H9 (cell line): ENCODE data around the gene ASB10. TPM values are rescaled to one million over a fixed set of nuclear protein-coding genes. Genes with fewer than 3 reads are reported as not detected.

Source experiments
- DNase-seq: peaks from one replicate; pipeline ENCODE4 v3.0.0-alpha.2; 2017
- H2AFZ ChIP-seq: one replicate; pipeline ENCODE4 v1.6.1; 2013; ENCODE audit warnings: mild to moderate bottlenecking, low read length, control low read depth, moderate library complexity
- H2AK5ac ChIP-seq: 2 replicates; pipeline ENCODE4 v1.6.1; 2013; ENCODE audit warnings: low read length, control low read depth, mixed read lengths; ENCODE audit not compliant: insufficient read length
- H2BK120ac ChIP-seq: one replicate; pipeline ENCODE4 v1.6.1; 2013; ENCODE audit warnings: low read depth, mild to moderate bottlenecking, low read length, control low read depth, inconsistent platforms; ENCODE audit not compliant: poor library complexity, severe bottlenecking
- H2BK12ac ChIP-seq: 2 replicates; pipeline ENCODE4 v1.6.1; 2013; ENCODE audit warnings: low read length, control low read depth, mixed read lengths, low read depth; ENCODE audit not compliant: insufficient read length
- H2BK15ac ChIP-seq: 2 replicates; pipeline ENCODE4 v1.6.1; 2013; ENCODE audit warnings: low read depth, low read length, control low read depth
- H2BK20ac ChIP-seq: one replicate; pipeline ENCODE4 v1.6.1; 2013; ENCODE audit warnings: low read depth, mild to moderate bottlenecking, low read length, control low read depth, inconsistent platforms; ENCODE audit not compliant: poor library complexity, severe bottlenecking
- H2BK5ac ChIP-seq: 2 replicates; pipeline ENCODE4 v1.6.1; 2013; ENCODE audit warnings: low read length, control low read depth, mixed read lengths; ENCODE audit not compliant: insufficient read length
- H3K14ac ChIP-seq: 2 replicates; pipeline ENCODE4 v1.6.1; 2013; ENCODE audit warnings: low read length, control low read depth; ENCODE audit not compliant: insufficient read depth
- H3K18ac ChIP-seq: 2 replicates; pipeline ENCODE4 v1.6.1; 2013; ENCODE audit warnings: low read depth, mild to moderate bottlenecking, mixed read lengths, low read length, control low read depth; ENCODE audit not compliant: insufficient read length
- H3K23ac ChIP-seq: 2 replicates; pipeline ENCODE4 v1.6.1; 2013; ENCODE audit warnings: low read length, control low read depth, mixed read lengths, low read depth; ENCODE audit not compliant: insufficient read length
- H3K23me2 ChIP-seq: 2 replicates; pipeline ENCODE4 v1.6.1; 2013; ENCODE audit warnings: low read depth, mild to moderate bottlenecking, mixed read lengths, low read length, control low read depth; ENCODE audit not compliant: insufficient read length, poor library complexity, severe bottlenecking
- H3K27ac ChIP-seq: 2 replicates; pipeline ENCODE4 v1.5.1; 2013; ENCODE audit warnings: low read length, control low read depth, mixed read lengths, low read depth; ENCODE audit not compliant: insufficient read length
- H3K27me3 ChIP-seq: 2 replicates; pipeline ENCODE4 v1.6.1; 2013; ENCODE audit warnings: low read length, control low read depth, inconsistent platforms; ENCODE audit not compliant: insufficient read depth
- H3K4ac ChIP-seq: 2 replicates; pipeline ENCODE4 v1.6.1; 2013; ENCODE audit warnings: low read depth, mild to moderate bottlenecking, control low read depth, inconsistent platforms, low read length, moderate library complexity
- H3K4me1 ChIP-seq: 2 replicates; pipeline ENCODE4 v1.6.1; 2013; ENCODE audit warnings: low read length, control low read depth, inconsistent platforms; ENCODE audit not compliant: insufficient read depth
- H3K4me2 ChIP-seq: 2 replicates; pipeline ENCODE4 v1.6.1; 2013; ENCODE audit warnings: low read length, control low read depth, mixed read lengths; ENCODE audit not compliant: insufficient read length, insufficient read depth
- H3K56ac ChIP-seq: 2 replicates; pipeline ENCODE4 v1.6.1; 2013; ENCODE audit warnings: low read depth, mild to moderate bottlenecking, mixed read lengths, low read length, control low read depth; ENCODE audit not compliant: insufficient read length
- H3K79me1 ChIP-seq: 2 replicates; pipeline ENCODE4 v1.6.1; 2013; ENCODE audit warnings: low read depth, mild to moderate bottlenecking, moderate library complexity, low read length, control low read depth, inconsistent platforms; ENCODE audit not compliant: insufficient read depth, poor library complexity, severe bottlenecking
- H3K79me2 ChIP-seq: 2 replicates; pipeline ENCODE4 v1.6.1; 2013; ENCODE audit warnings: low read length, control low read depth, inconsistent platforms; ENCODE audit not compliant: insufficient read depth
- H3K9ac ChIP-seq: 2 replicates; pipeline ENCODE4 v1.6.1; 2013; ENCODE audit warnings: low read length, control low read depth, mixed read lengths; ENCODE audit not compliant: insufficient read length; ENCODE audit errors: extremely low read depth
- H3K9me3 ChIP-seq: one replicate; pipeline ENCODE4 v1.6.1; 2013; ENCODE audit warnings: low read depth, low read length, inconsistent platforms; ENCODE audit not compliant: control insufficient read depth
- H3T11ph ChIP-seq: one replicate; pipeline ENCODE4 v1.6.1; 2013; ENCODE audit warnings: mild to moderate bottlenecking, low read length, control low read depth, inconsistent platforms
- H4K20me1 ChIP-seq: one replicate; pipeline ENCODE4 v1.6.1; 2013; ENCODE audit not compliant: control insufficient read depth, insufficient read length, insufficient read depth
- H4K5ac ChIP-seq: 2 replicates; pipeline ENCODE4 v1.6.1; 2013; ENCODE audit warnings: low read depth, mild to moderate bottlenecking, mixed read lengths, low read length, control low read depth; ENCODE audit not compliant: insufficient read length
- H4K8ac ChIP-seq: replicated peaks from 2 replicates; pipeline ENCODE4 v1.6.1; 2013; ENCODE audit warnings: low read length, control low read depth, mixed read lengths, low read depth; ENCODE audit not compliant: insufficient read length
- H4K91ac ChIP-seq: 2 replicates; pipeline ENCODE4 v1.6.1; 2013; ENCODE audit warnings: low read depth, mild to moderate bottlenecking, moderate library complexity, mixed read lengths, low read length, control low read depth; ENCODE audit not compliant: insufficient read length
- H3K27ac Mint-ChIP-seq, 3 experiments: 2 replicates in 2 of 3; 3 replicates in 1 of 3; pipeline ENCODE4 v1.8.0; 2020 to 2021; ENCODE audit warnings: mixed read lengths in 3 of 3, mild to moderate bottlenecking in 1 of 3, moderate library complexity in 1 of 3
- H3K27me3 Mint-ChIP-seq: 2 replicates; pipeline ENCODE4 v1.8.0; 2021; ENCODE audit warnings: low read depth, mild to moderate bottlenecking, moderate library complexity, mixed read lengths
- H3K36me3 Mint-ChIP-seq, 3 experiments: 2 replicates in 2 of 3; 3 replicates in 1 of 3; pipeline ENCODE4 v1.8.0; 2020 to 2021; ENCODE audit warnings: low read depth in 3 of 3, mixed read lengths in 3 of 3; ENCODE audit not compliant: insufficient read depth in 1 of 3
- H3K4me1 Mint-ChIP-seq, 2 experiments: 2 replicates each; pipeline ENCODE4 v1.8.0; 2020; ENCODE audit warnings: mixed read lengths in 2 of 2
- H3K4me3 Mint-ChIP-seq, 2 experiments: 2 replicates in 1 of 2; 3 replicates in 1 of 2; pipeline ENCODE4 v1.8.0; 2020 to 2021; ENCODE audit warnings: mild to moderate bottlenecking in 2 of 2, mixed read lengths in 2 of 2, moderate library complexity in 1 of 2
- H3K9me3 Mint-ChIP-seq, 2 experiments: 2 replicates in 1 of 2; 3 replicates in 1 of 2; pipeline ENCODE4 v1.8.0; 2020; ENCODE audit warnings: mild to moderate bottlenecking in 2 of 2, mixed read lengths in 2 of 2, moderate library complexity in 1 of 2
- WGBS: extraction: QIAGEN DNeasy Blood & Tissue Kit; methylation state at CpG from one replicate; pipeline ENCODE4 v1.1.7; 2013; ENCODE audit warnings: missing lambda C conversion rate, low lambda C conversion rate, mixed read lengths; ENCODE audit not compliant: insufficient read length; ENCODE audit errors: extremely low coverage; 5-methylcytosine and 5-hydroxymethylcytosine counted together
- total RNA-seq: library from RNA; stranded (reverse); gene quantifications from 2 replicates; pipeline ENCODE4 v1.2.1, GENCODE V29; 2021
- TF ChIP-seq, protein P1 (sequence below): fragments of 200-600 bp; sonication (generic); conservative IDR thresholded peaks from 3 replicates; pipeline ENCODE4 v1.8.0; 2021; ENCODE audit warnings: antibody characterized with exemption, mild to moderate bottlenecking

Gene ASB10
- total RNA-seq, 1 experiment from 2014 or later: not detected

DNA sequence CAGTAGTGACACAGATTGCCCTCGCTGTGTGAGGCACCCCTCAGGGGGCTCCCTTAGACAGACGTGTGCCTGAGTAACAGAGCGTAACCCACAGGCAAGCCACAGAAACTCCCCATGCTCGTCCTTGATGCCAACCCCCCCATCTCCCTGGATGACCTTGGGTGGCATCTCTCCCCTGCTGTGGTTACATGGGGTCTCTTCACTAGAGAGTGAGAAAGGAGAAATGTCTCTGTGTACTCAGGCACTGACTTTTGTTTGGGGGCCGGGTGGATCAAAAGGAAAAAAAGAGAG is 1.1 kb upstream of the ASB10 start:
- no peaks in the 10 kb centered on the region for H3K9me3 ChIP-seq
- no peak overlapping the region for H3K27ac ChIP-seq
- DNase-seq: no peak
- no peak overlapping the region for H3K14ac ChIP-seq
- no peak overlapping the region for H4K91ac ChIP-seq
- no peaks in the 10 kb centered on the region for H3K79me1 ChIP-seq
- H3K4ac ChIP-seq: no peak overlapping the region
- no peak overlapping the region for H3K9ac ChIP-seq
- H4K20me1 ChIP-seq: no peaks in the 10 kb centered on the region
- no peak overlapping the region for H3K18ac ChIP-seq
- no peak overlapping the region for H3K4me2 ChIP-seq
- no peak overlapping the region for H2BK12ac ChIP-seq
- no peak overlapping the region for H2BK120ac ChIP-seq
- no peak overlapping the region for H2BK15ac ChIP-seq
- H3T11ph ChIP-seq: no peak overlapping the region
- no peaks in the 10 kb centered on the region for H3K9me3 Mint-ChIP-seq
- TF ChIP-seq, protein P1, sequence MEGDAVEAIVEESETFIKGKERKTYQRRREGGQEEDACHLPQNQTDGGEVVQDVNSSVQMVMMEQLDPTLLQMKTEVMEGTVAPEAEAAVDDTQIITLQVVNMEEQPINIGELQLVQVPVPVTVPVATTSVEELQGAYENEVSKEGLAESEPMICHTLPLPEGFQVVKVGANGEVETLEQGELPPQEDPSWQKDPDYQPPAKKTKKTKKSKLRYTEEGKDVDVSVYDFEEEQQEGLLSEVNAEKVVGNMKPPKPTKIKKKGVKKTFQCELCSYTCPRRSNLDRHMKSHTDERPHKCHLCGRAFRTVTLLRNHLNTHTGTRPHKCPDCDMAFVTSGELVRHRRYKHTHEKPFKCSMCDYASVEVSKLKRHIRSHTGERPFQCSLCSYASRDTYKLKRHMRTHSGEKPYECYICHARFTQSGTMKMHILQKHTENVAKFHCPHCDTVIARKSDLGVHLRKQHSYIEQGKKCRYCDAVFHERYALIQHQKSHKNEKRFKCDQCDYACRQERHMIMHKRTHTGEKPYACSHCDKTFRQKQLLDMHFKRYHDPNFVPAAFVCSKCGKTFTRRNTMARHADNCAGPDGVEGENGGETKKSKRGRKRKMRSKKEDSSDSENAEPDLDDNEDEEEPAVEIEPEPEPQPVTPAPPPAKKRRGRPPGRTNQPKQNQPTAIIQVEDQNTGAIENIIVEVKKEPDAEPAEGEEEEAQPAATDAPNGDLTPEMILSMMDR: no peak
- H3K27me3 Mint-ChIP-seq: peaks cover 34% of the 10 kb centered on the region
- no peak overlapping the region for H4K5ac ChIP-seq
- H3K56ac ChIP-seq: no peak overlapping the region
- H3K23ac ChIP-seq: no peak overlapping the region
- H4K8ac ChIP-seq: no peak overlapping the region
- H3K79me2 ChIP-seq: no peaks in the 10 kb centered on the region
- no peaks in the 10 kb centered on the region for H3K4me1 Mint-ChIP-seq
- no peaks in the 10 kb centered on the region; a peak in 1 of 7 replicates for H3K36me3 Mint-ChIP-seq
- WGBS: no CpG with 5 or more reads among the region's 5 CpGs
- no peak overlapping the region for H2AFZ ChIP-seq
- no peaks in the 10 kb centered on the region for H3K4me1 ChIP-seq
- H2BK5ac ChIP-seq: no peak overlapping the region
- no peaks in the 10 kb centered on the region for H3K27me3 ChIP-seq
- H2AK5ac ChIP-seq: no peak overlapping the region
- no peak overlapping the region for H2BK20ac ChIP-seq
- no peak overlapping the region for H3K27ac Mint-ChIP-seq
- no peaks in the 10 kb centered on the region for H3K23me2 ChIP-seq
- H3K4me3 Mint-ChIP-seq: no peak overlapping the region
